GM18870 (cell line): ENCODE results near the gene ATP4A.

Experiments used
- ATAC-seq: cut with Tn5 transposase; IDR thresholded peaks from one replicate; pipeline ENCODE4 v1.9.1; 2021; ENCODE audit warnings: moderate library complexity; ENCODE audit not compliant: unreplicated experiment

Gene ATP4A

GRCh38 chr19:35549879-35550523, 13.5 kb downstream of the ATP4A start:
- ATAC-seq, result no peak

- no peak for ATAC-seq
Observed at GRCh38 chr19:35549174-35549788, 14.2 kb downstream of the ATP4A start.

GRCh38 chr19:35546532-35546931, 16.9 kb downstream of the ATP4A start:
- no peak for ATAC-seq

- ATAC-seq, result peak; percentile 32
Observed at GRCh38 chr19:35545855-35546381, 17.5 kb downstream of the ATP4A start.

GRCh38 chr19:35545001-35545854, 18.2 kb downstream of the ATP4A start, which contains the start of gene TMEM147:
TSS of gene TMEM147 (plus strand) at chr19:35545626. CDS start at chr19:35545740, 114 bp downstream.
- ATAC-seq, result peak; percentile 60

GRCh38 chr19:35544110-35544802, 19.2 kb downstream of the ATP4A start:
- ATAC-seq, result no peak

GRCh38 chr19:35543280-35544109, 20.0 kb downstream of the ATP4A start:
- no peak for ATAC-seq

GRCh38 chr19:35542209-35542608, 21.2 kb downstream of the ATP4A start:
- ATAC-seq, result no peak

GRCh38 chr19:35540356-35540927, 23.0 kb downstream of the ATP4A start:
- no peak for ATAC-seq

- no peak for ATAC-seq
Observed at GRCh38 chr19:35539850-35540249, 23.6 kb downstream of the ATP4A start.

- no peak for ATAC-seq
Observed at GRCh38 chr19:35539314-35539713, 24.1 kb downstream of the ATP4A start.

- no peak for ATAC-seq
Observed at GRCh38 chr19:35534803-35535480, 28.5 kb downstream of the ATP4A start.

GRCh38 chr19:35533822-35534392, 29.6 kb downstream of the ATP4A start:
- ATAC-seq, result no peak

GRCh38 chr19:35533201-35533821, 30.1 kb downstream of the ATP4A start, which contains the start of gene GAPDHS:
TSS of gene GAPDHS (plus strand) at chr19:35533456. CDS start at chr19:35533528, 72 bp downstream.
- ATAC-seq, result no peak

GRCh38 chr19:35531291-35531690, 32.2 kb downstream of the ATP4A start:
- ATAC-seq, result no peak

- no peak for ATAC-seq
Observed at GRCh38 chr19:35529241-35530218, 33.9 kb downstream of the ATP4A start.
